Left cardiac atrium (tissue), 4 donors: ENCODE measurements around the gene PNKP. TPM values are rescaled to one million over a fixed set of nuclear protein-coding genes. Genes with fewer than 3 reads are reported as not detected.
A peak's percentile ranks its signal among the peaks of the same experiment; 100 is the strongest.

ENCODE experiments used
- ATAC-seq, 2 donors: fragments of 200-7000 bp; cut with Tn5 transposase; one replicate each; pipeline ENCODE4 v1.9.1; 2020; ENCODE audit warnings: mild to moderate bottlenecking in 2 of 2, moderate library complexity in 2 of 2
- DNase-seq: peaks from one replicate; pipeline ENCODE4 v3.0.0-alpha.2; 2020
- intact Hi-C, 2 donors: fragments of 100-400 bp; cut with DNase I; formaldehyde crosslinking; loops; one replicate each; pipeline versions ENCODE4 v1.14.1 to v1.15.1; 2022 to 2023
- total RNA-seq, 2 donors: library from RNA; stranded (reverse); fragmentation: NEBNext Ultra II Directional; extraction: Animal tissue kit (Norgen Biotek cat#: 25700); gene quantifications; one replicate each; pipeline ENCODE4 v1.2.1, GENCODE V29; 2021
- donor health status: DM: no; HTN: yes; CAD: no.
- donor health status: DM: no; HTN: yes; CAD: no; lungs with severe emphysema.
- donor health status: DM: yes; HTN: yes; CAD: no.
- donor health status: Dilated cardiomyopathy.

PNKP gene
- total RNA-seq, 2 donors from 2014 or later, result 38.7 to 54.5 TPM

- intact Hi-C loops, result loop anchor here in 1 of 2 donors (5.0 kb wide), 1 partner anchor 35 kb away; the partner anchor contains the start of gene MED25
- no peak for DNase-seq
- no peak for ATAC-seq
These were observed 14.7 kb downstream of the PNKP start for GRCh38 chr19:49852631-49853126.

DNA sequence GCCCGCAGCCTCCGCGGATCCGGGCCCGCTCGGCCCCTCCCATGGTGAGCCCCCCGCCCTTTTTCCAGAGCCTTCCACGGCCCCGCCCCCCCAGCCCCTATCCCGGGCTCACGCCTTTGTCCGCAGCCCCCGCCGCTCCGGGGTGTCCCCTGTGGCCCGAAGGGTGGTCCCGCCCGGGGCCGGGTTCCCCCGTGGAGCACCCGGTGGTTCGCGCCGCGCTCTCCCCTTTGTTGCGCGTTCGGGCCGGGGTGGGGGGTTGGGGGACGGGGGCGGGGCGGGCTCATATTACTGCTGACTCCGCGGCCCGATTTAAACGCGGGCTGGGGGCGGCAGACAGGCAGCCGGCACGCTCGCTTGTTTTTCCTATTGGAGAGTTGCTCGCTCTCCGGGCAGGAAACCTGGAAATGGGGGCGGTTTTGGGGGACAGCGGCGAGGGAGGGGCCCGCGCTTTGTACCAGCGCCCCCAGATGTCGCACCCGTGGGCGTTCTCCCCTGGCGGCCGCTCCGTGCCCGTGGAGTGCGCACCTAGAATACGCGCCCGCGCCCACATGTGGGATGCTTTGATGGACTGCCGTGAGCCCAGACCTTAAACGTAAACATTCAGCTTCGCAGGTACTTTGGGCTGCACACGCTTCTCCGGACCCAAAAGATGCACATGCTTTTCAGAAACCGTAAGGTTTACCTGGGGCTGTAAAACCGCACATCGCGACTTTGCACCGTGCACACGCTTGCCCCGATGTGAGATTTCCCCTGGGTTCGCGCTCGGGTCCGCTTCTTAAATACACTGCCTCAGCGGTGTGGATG lies 15.7 kb downstream of the PNKP start:
- ATAC-seq, result peak in 1 of 2 donors; percentile 0
- no peak for DNase-seq
- intact Hi-C loops, result loop anchor here in 1 of 2 donors (5.0 kb wide), 1 partner anchor 34 kb away; the partner anchor contains the start of gene MED25

GRCh38 chr19:49850487-49851342 lies 16.7 kb downstream of the PNKP start, which contains the start of gene PTOV1:
Gene PTOV1, plus strand, starts transcription at chr19:49851159.
- intact Hi-C loops, result loop anchor here in 1 of 2 donors (5.0 kb wide), 1 partner anchor 33 kb away; the partner anchor contains the start of gene MED25
- ATAC-seq (peak; percentile 95), DNase-seq (peak; percentile 94)

- ATAC-seq (peak in 1 of 2 donors; percentile 1), DNase-seq (no peak)
- intact Hi-C loops, result loop anchor here in 1 of 2 donors (5.0 kb wide), 1 partner anchor 33 kb away; the partner anchor contains the start of gene MED25
These were observed 17.2 kb downstream of the PNKP start for GRCh38 chr19:49850221-49850486.

DNA sequence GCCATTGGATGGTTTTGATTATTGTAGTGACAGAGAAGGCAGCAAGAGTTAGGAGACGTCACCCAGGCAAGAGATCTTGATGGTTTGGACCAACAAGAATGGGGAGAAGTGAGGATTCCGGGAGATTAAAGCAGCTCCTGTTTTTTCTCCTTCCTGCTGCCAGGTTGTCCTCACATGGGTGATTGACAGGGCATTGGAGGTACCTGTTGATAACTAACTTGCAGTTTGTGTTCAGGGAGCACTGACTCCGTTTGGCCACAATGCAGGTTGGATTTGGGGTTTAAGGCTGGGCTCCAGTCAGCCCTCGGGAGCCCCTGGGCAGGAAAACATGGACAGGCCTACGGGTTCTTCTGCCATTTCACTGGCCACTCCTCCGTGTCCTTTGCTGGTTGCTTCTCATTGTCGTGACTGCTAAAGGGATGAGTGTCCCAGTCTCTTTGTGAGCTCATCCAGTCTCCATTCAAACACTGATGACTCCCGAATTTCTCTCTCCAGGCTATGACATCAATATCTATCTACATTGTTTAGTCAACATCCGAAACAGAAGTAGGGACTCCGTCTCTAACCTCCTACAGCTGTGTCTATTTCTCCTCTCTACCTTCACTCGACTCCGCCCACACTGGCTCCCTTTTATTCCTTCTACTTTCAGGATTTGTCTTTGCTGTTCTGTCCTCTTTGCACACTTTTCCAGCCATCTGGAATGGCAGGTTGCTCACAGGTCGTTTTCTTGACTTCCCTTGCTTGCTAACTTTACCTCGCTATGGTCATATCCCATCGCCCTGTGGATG lies 17.7 kb downstream of the PNKP start:
- DNase-seq, result no peak
- intact Hi-C loops, result loop anchor here in 1 of 2 donors (5.0 kb wide), 1 partner anchor 32 kb away; the partner anchor contains the start of gene MED25
- ATAC-seq, result no peak

DNA sequence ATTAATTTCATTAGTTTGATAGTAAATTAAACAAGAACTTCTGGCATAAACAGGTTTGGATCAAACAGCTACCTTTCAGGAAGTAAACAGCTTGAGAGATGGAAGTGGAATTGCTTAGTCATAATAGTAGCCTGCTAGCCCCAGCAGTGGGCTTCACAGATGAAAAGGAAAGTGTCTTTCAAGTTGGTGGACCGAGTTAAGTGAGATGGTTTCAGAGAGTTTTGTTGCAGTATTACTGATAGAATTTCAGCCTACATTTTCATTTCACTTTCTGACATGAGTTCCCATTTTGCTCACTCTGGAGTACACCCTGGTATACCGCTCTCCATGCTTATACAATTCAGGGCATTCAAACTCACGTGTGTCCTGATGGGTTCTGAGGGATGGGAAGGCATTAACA lies 18.4 kb downstream of the PNKP start:
- DNase-seq (no peak), ATAC-seq (no peak)
- intact Hi-C loops, result no loop called here

GRCh38 chr19:49847731-49848696 lies 19.4 kb downstream of the PNKP start:
- no peak for ATAC-seq
- DNase-seq, result no peak
- intact Hi-C loops, result no loop called here

DNA sequence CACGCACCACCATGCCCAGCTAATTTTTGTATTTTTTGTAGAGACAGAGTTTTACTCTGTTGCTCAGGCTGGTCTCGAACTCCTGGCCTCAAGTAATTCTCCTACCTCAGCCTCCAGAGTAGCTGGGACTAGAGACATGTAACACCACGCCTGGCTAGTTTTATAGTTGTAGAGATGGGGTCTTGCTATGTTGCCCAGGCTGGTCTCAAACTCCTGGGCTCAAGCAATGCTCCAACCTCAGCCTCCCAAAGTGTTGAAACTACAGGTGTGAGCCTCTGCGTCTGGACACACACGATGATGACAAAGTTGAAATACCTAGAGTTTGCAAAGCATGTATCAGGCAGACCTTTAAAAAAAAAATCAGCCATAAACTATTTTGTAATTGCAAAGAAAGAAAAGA lies 21.0 kb downstream of the PNKP start:
- DNase-seq, result no peak
- intact Hi-C loops, result no loop called here
- ATAC-seq, result no peak

DNA sequence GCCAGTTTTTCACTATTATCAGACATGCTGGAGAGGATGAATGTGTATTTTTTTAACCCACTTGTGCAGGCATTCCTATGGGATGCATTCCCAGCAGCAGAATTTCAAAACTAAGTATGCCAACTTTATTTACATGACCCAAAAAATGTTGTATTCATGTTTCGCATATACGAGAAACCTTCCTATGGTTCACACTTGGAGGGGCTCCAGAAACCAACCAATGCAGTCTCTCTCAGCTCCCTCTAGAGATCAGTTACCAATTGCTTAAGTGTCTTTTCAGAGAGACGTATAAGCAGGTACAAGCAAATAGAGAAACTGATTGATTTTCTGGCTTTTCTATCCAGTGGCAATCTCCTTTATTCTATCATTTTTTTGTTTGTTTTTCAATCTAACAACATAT lies 22.0 kb downstream of the PNKP start:
- DNase-seq, result no peak

GRCh38 chr19:49844138-49845095 lies 23.0 kb downstream of the PNKP start:
- ATAC-seq, result no peak
- no peak for DNase-seq
- intact Hi-C loops, result no loop called here

More for the DNA sequence above, 22.0 kb downstream of the PNKP start:
- ATAC-seq, result no peak
- intact Hi-C loops, result no loop called here

- DNase-seq (no peak), ATAC-seq (no peak)
- intact Hi-C loops, result no loop called here
These were observed 24.1 kb downstream of the PNKP start for GRCh38 chr19:49843265-49843664.

- intact Hi-C loops, result no loop called here
- ATAC-seq (no peak), DNase-seq (no peak)
These were observed 26.6 kb downstream of the PNKP start for GRCh38 chr19:49840736-49841249.

DNA sequence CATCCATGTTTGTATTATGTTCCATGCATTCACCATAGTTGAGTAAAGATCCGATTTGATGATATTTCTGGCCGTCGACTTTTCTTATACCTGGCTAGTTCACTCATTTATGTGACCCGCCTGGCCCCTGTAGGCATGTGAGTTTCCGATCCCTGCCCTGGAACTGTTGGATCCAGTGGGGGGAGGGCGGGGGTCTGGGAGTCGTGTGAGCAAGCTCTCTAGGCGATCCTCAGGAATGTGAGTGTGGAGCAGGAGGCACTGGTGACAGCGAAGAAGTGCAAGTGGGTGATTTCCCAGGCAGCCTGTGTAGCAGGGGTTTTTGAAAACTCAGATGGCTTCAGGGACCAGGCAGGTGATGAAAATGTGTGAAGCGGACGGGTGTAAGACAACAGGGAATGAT lies 27.1 kb downstream of the PNKP start:
- ATAC-seq (no peak), DNase-seq (no peak)
- intact Hi-C loops, result no loop called here

- intact Hi-C loops, result no loop called here
- no peak for DNase-seq
- ATAC-seq, result no peak
These were observed 27.7 kb downstream of the PNKP start for GRCh38 chr19:49839713-49840112.

DNA sequence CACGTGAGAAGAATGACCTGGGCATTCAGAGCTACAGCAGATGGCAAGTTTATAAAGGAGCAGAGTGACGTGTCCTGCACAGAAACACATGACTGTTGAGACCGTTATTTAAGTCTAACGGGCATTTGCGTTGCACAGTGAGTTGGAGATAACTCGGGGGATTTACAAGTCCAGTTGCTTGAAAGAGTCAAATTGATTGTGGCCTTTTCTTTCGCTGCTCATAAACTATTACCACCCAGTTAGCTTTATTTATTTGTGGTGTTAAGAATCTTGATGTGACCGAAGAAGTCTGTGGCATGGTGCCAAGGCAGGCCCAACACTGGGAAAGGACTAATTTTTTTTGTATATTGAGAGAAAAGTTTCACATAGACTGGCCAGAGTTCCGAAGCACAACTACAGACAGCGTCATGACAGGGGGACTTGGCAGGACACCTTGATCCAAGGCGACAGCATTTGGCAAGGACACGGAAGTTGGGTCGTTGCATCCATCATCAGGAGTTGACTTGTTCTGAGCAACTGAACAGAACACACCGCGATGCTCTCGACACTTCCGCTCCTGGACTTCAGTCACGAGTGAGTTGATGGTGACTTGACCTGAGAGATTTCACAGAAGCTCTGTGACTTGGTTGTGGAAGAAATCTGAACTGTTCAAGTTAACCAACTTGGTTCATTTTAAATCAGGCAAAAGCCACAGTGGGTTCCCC lies 28.3 kb downstream of the PNKP start:
- peak; percentile 12 to 28 for ATAC-seq
- intact Hi-C loops, result no loop called here
- no peak for DNase-seq

GRCh38 chr19:49837425-49837824 lies 30.0 kb downstream of the PNKP start:
- no peak for ATAC-seq
- intact Hi-C loops, result no loop called here
- no peak for DNase-seq
